T-cell (primary cell): ENCODE results near the gene AURKB. TPM values are rescaled to one million over a fixed set of nuclear protein-coding genes. Genes with fewer than 3 reads are reported as not detected.
"Not testable (repeated sequence)": the region's sequence is repeated elsewhere in the genome, so short reads cannot be mapped to it uniquely, and the experiment has no call there.

Experiments
- ATAC-seq, 4 experiments: fragments of 200-7000 bp in 3 of 4; fragments of 150-1000 bp in 1 of 4; cut with Tn5 transposase; replicated peaks in 1 of 4; 1 replicate in 3 of 4; 2 replicates in 1 of 4; pipeline ENCODE4 v1.10.0; 2021; ENCODE audit warnings: moderate library complexity in 3 of 4, mild to moderate bottlenecking in 2 of 4, moderate number of reproducible peaks in 1 of 4
- CTCF ChIA-PET, 2 donors: fragments of 300-600 bp; sonication (Branson Sonifier 250); formaldehyde crosslinking; loops; one replicate each; lab custom pipeline; 2022; ENCODE audit warnings: antibody characterized with exemption in 2 of 2; lab: Charles Lee
- POLR2A ChIA-PET, 2 donors: fragments of 300-600 bp; sonication (Branson Sonifier 250); formaldehyde crosslinking; loops; one replicate each; lab custom pipeline; 2022; ENCODE audit warnings: antibody characterized with exemption in 2 of 2; lab: Charles Lee
- DNase-seq, 35 experiments: peaks; one replicate each; pipeline versions ENCODE4 v3.0.0 to v3.0.0-alpha.2; 2013 to 2023
- H3K27ac ChIP-seq: one replicate; pipeline ENCODE4 v1.5.1; 2013; ENCODE audit warnings: low read length
- H3K27me3 ChIP-seq, 2 experiments: replicated peaks in 1 of 2; 1 replicate in 1 of 2; 2 replicates in 1 of 2; pipeline versions ENCODE4 v1.6.1 to v1.7.0; 2013; ENCODE audit warnings: low read length in 1 of 2, mixed read lengths in 1 of 2; ENCODE audit not compliant: control insufficient read depth in 2 of 2, insufficient read depth in 2 of 2; ENCODE audit errors: extremely low read depth in 1 of 2
- H3K36me3 ChIP-seq, 2 donors: 1 replicate in 1 of 2; 2 replicates in 1 of 2; pipeline versions ENCODE4 v1.6.1 to v1.7.0; 2013; ENCODE audit warnings: low read length in 1 of 2; ENCODE audit not compliant: control insufficient read depth in 2 of 2, insufficient read depth in 1 of 2; ENCODE audit errors: extremely low read depth in 1 of 2
- H3K4me1 ChIP-seq, 2 experiments: 1 replicate in 1 of 2; 2 replicates in 1 of 2; pipeline versions ENCODE4 v1.6.1 to v1.7.0; 2013; ENCODE audit warnings: low read length in 2 of 2, mixed read lengths in 1 of 2; ENCODE audit not compliant: insufficient read depth in 2 of 2, control insufficient read depth in 1 of 2; ENCODE audit errors: extremely low read depth in 1 of 2
- H3K4me3 ChIP-seq, 2 donors: 1 replicate in 1 of 2; 2 replicates in 1 of 2; pipeline versions ENCODE4 v1.5.1 to v1.7.0; 2013; ENCODE audit warnings: mild to moderate bottlenecking in 2 of 2, low read length in 1 of 2, moderate library complexity in 1 of 2; ENCODE audit not compliant: control insufficient read depth in 1 of 2; ENCODE audit errors: extremely low read depth in 1 of 2
- H3K9me3 ChIP-seq: 2 replicates; pipeline ENCODE4 v1.7.0; 2013
- H3K27ac Mint-ChIP-seq, 2 donors: one replicate each; pipeline ENCODE4 v1.8.0; 2020 to 2021; ENCODE audit warnings: mild to moderate bottlenecking in 2 of 2, mixed read lengths in 2 of 2
- H3K27me3 Mint-ChIP-seq, 2 donors: one replicate each; pipeline ENCODE4 v1.8.0; 2021 to 2022; ENCODE audit warnings: mixed read lengths in 2 of 2
- H3K36me3 Mint-ChIP-seq: one replicate; pipeline ENCODE4 v1.8.0; 2021; ENCODE audit warnings: mixed read lengths
- H3K4me1 Mint-ChIP-seq, 3 donors: one replicate each; pipeline ENCODE4 v1.8.0; 2020 to 2022; ENCODE audit warnings: mixed read lengths in 3 of 3, mild to moderate bottlenecking in 1 of 3
- H3K4me3 Mint-ChIP-seq, 3 donors: one replicate each; pipeline ENCODE4 v1.8.0; 2020 to 2022; ENCODE audit warnings: mild to moderate bottlenecking in 3 of 3, mixed read lengths in 3 of 3, moderate library complexity in 3 of 3
- H3K9me3 Mint-ChIP-seq, 3 donors: one replicate each; pipeline ENCODE4 v1.8.0; 2020 to 2022; ENCODE audit warnings: mixed read lengths in 3 of 3
- WGBS: methylation state at CpG from one replicate; pipeline ENCODE4 v1.1.5; 2013; ENCODE audit warnings: missing lambda C conversion rate; ENCODE audit not compliant: insufficient coverage; 5-methylcytosine and 5-hydroxymethylcytosine counted together
- total RNA-seq, 35 experiments: library from RNA in 6 of 35; stranded (reverse) in 6 of 35; fragments of 120-200 nt in 1 of 35; gene quantifications; one replicate each; pipeline versions ENCODE4 v1.2.1 to v1.2.4 and lab custom pipeline; 2013 to 2026

AURKB gene
- total RNA-seq, 5 donors from 2014 or later (not counting 1 experiment from before 2014, with no cell fraction given): 1.0 to 2.7 (median 1.7) TPM

- no peaks in the 10 kb centered on the region for H3K9me3 Mint-ChIP-seq
- ATAC-seq (no peak), DNase-seq (peak in 1 of 35 experiments; percentile 10)
- H3K27me3 ChIP-seq: no peaks in the 10 kb centered on the region
- POLR2A ChIA-PET: no interaction called here
- CTCF ChIA-PET: no interaction called here
- H3K27ac Mint-ChIP-seq: no peak overlapping the region
- H3K27ac ChIP-seq: no peak overlapping the region
- no peak overlapping the region for H3K4me3 Mint-ChIP-seq
- no peaks in the 10 kb centered on the region for H3K27me3 Mint-ChIP-seq
- H3K4me1 ChIP-seq: peaks cover 9 to 12% of the 10 kb centered on the region in 2 experiments
- peaks cover 18 to 38% of the 10 kb centered on the region in 2 donors for H3K36me3 ChIP-seq
- H3K4me3 ChIP-seq: no peak overlapping the region
- peaks cover 18 to 20% (median 20%) of the 10 kb centered on the region in 3 donors for H3K4me1 Mint-ChIP-seq
- H3K36me3 Mint-ChIP-seq: peaks cover 19% of the 10 kb centered on the region
- H3K9me3 ChIP-seq: no peaks in the 10 kb centered on the region
- WGBS: 84% methylated on average over 6 of the region's 8 CpGs
These were observed 43.4 kb upstream of the AURKB start for GRCh38 chr17:8253801-8254200.

GRCh38 chr17:8251411-8251810 lies 41.0 kb upstream of the AURKB start:
- H3K4me3 ChIP-seq, DNase-seq, H3K9me3 ChIP-seq, H3K27me3 ChIP-seq, H3K27ac Mint-ChIP-seq, H3K4me3 Mint-ChIP-seq, H3K9me3 Mint-ChIP-seq, H3K27me3 Mint-ChIP-seq, ATAC-seq, H3K27ac ChIP-seq: not testable (repeated sequence)
- ChIA-PET CTCF (interaction anchor here in 1 of 2 donors (0.7 kb wide), 1 partner anchor 9 kb away, joined by 3 read pairs; no protein-coding TSS in a partner anchor), POLR2A (interaction anchor here in 1 of 2 donors (0.5 kb wide), 1 partner anchor 42 kb away, joined by 4 read pairs; no protein-coding TSS in a partner anchor)
- peaks cover 16% of the 10 kb centered on the region for H3K36me3 Mint-ChIP-seq
- Histone ChIP-seq H3K36me3 (peaks cover 11 to 23% of the 10 kb centered on the region in 2 donors), H3K4me1 (peaks cover 11 to 24% of the 10 kb centered on the region in 2 experiments)
- peaks cover 25 to 38% (median 26%) of the 10 kb centered on the region in 3 donors for H3K4me1 Mint-ChIP-seq
- WGBS: no CpG with 5 or more reads among the region's 2 CpGs

GRCh38 chr17:8249621-8250500 lies 39.5 kb upstream of the AURKB start:
- ChIA-PET POLR2A (interaction anchor here (0.6 to 2.6 kb wide), 6 partner anchors 24 to 425 kb away, joined by 3 to 14 read pairs (median 4); partner anchors contain the start of genes BORCS6 (in 1 of the 2) and RANGRF (in 1 of the 2)), CTCF (interaction anchor here (0.6 to 3.0 kb wide), 4 partner anchors 13 to 175 kb away, joined by 3 to 17 read pairs (median 3); partner anchors contain the start of gene SLC25A35 (in 1 of the 2))
- Mint-ChIP-seq H3K27me3 (no peaks in the 10 kb centered on the region), H3K27ac (peak overlapping the region; percentile 97 to 98), H3K4me3 (peak overlapping the region; percentile 99 to 100 (median 99)), H3K9me3 (no peaks in the 10 kb centered on the region), H3K36me3 (peaks cover 14% of the 10 kb centered on the region), H3K4me1 (peaks cover 40 to 54% (median 40%) of the 10 kb centered on the region in 3 donors)
- no peaks in the 10 kb centered on the region for H3K9me3 ChIP-seq
- no peak for DNase-seq
- peaks cover 20 to 39% of the 10 kb centered on the region in 2 experiments for H3K4me1 ChIP-seq
- H3K27me3 ChIP-seq: no peaks in the 10 kb centered on the region
- WGBS: 39% methylated on average over 5 of the region's 10 CpGs
- H3K27ac ChIP-seq: peak overlapping the region; percentile 99
- H3K4me3 ChIP-seq: peak overlapping the region; percentile 81 to 91
- ATAC-seq: no peak
- H3K36me3 ChIP-seq: peaks cover 0 to 15% of the 10 kb centered on the region in 2 donors

DNA sequence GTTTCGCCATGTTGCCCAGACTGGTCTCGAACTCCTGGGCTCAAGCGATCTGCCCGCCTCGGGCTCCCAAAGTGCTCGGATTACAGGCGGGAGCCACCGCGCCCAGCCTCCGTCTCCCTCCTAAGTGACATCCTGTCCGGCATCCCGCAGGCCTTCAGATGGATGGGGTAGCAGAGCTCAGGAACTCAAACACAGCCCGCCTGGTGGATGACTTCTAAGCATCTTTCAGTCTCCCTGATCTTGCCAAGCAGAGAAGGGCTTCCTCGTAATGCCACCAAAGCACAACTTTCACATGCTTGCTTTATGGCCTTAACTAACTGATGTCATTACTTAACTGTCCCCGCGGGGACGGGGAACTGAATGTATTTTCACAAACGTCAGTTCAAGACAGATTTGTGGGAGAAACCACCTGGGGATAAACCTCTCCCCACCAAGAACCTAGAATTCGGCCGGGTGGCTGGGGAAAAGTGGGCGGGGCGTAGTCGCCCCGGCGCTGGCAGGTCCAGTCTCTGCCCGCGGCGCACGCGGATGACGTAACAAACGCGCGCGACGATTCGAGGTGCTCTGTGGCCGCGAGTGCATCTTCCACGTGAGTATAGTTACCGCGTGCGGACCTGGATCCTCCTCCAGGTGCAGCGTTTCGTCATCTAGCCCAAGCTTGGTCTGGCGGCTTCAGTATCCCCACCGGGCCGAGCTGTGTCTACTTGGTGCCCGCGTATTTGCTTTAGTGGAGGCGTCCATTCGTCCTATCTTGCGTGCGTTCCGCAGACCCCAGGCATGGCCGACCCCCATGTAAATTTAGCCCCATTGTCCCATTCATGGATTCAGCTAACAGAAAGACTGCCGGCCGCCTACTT lies 38.6 kb upstream of the AURKB start, which contains the start of gene PFAS:
TSS of gene PFAS (plus strand) at position 539 of the 857 bp plus-strand sequence. CDS start 4,649 bp downstream, outside the sequence.
- Mint-ChIP-seq H3K27ac (peak within 1 kb of the TSS; percentile 97 to 98), H3K36me3 (peaks cover 17% of the 10 kb centered on the region), H3K4me1 (peaks cover 48 to 63% (median 48%) of the 10 kb centered on the region in 3 donors), H3K9me3 (no peaks in the 10 kb centered on the region), H3K27me3 (no peaks in the 10 kb centered on the region), H3K4me3 (peak within 1 kb of the TSS; percentile 99 to 100 (median 99))
- H3K9me3 ChIP-seq: no peaks in the 10 kb centered on the region
- no peaks in the 10 kb centered on the region for H3K27me3 ChIP-seq
- WGBS: under 1% methylated on average over 53 of the region's 58 CpGs
- ATAC-seq: peak; percentile 42 to 64 (median 61)
- peaks cover 22 to 46% of the 10 kb centered on the region in 2 experiments for H3K4me1 ChIP-seq
- peak within 1 kb of the TSS; percentile 81 to 91 for H3K4me3 ChIP-seq
- H3K36me3 ChIP-seq: peaks cover 0 to 11% of the 10 kb centered on the region in 2 donors
- CTCF ChIA-PET: interaction anchor here in 1 of 2 donors (0.8 to 3.0 kb wide), 8 partner anchors 22 to 130 kb away, joined by 3 to 17 read pairs (median 4); partner anchors contain the start of genes BORCS6, RANGRF and SLC25A35
- H3K27ac ChIP-seq: peak within 1 kb of the TSS; percentile 99
- DNase-seq: peak; percentile 85 to 98 (median 93)
- POLR2A ChIA-PET: interaction anchor here (0.6 to 2.6 kb wide), 7 partner anchors 23 to 424 kb away, joined by 3 to 14 read pairs (median 4); partner anchors contain the start of genes BORCS6 (in 1 of the 2) and RANGRF (in 1 of the 2)

DNA sequence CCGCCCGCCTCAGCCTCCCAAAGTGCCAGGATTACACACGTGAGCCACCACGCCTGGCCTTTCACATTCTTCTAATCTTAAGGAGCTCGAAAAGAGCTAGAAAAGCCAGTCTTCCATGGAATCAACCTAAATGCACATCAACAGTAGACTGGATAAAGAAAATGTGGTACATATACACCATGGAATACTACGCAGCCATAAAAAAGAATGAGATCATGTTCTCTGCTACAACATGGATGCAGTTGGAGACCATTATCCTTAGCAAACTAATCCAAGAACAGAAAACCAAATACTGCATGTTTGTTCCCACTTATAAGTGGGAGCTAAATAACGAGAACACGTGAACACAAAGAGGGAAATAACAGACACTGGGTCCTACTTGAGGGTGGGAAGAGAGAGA lies 34.4 kb upstream of the AURKB start:
- H3K4me3 Mint-ChIP-seq: peak overlapping the region in 2 of 3 donors; percentile 31 to 100
- CTCF ChIA-PET: interaction anchor here (1.0 to 1.4 kb wide), 2 partner anchors 56 kb away, joined by 3 to 4 read pairs; no protein-coding TSS in a partner anchor
- H3K4me1 ChIP-seq: peaks cover 24 to 58% of the 10 kb centered on the region in 2 experiments
- peak overlapping the region; percentile 29 for H3K27ac ChIP-seq
- no peaks in the 10 kb centered on the region for H3K9me3 Mint-ChIP-seq
- H3K36me3 Mint-ChIP-seq: peaks cover 24% of the 10 kb centered on the region
- H3K4me3 ChIP-seq: no peak overlapping the region
- ATAC-seq (no peak), DNase-seq (no peak)
- WGBS: 100% methylated on average over 1 of the region's 8 CpGs
- peak overlapping the region; percentile 34 to 95 for H3K27ac Mint-ChIP-seq
- H3K36me3 ChIP-seq: peaks cover 2 to 37% of the 10 kb centered on the region in 2 donors
- H3K4me1 Mint-ChIP-seq: peaks cover 54 to 73% (median 57%) of the 10 kb centered on the region in 3 donors
- H3K27me3 Mint-ChIP-seq: no peaks in the 10 kb centered on the region
- H3K9me3 ChIP-seq: no peaks in the 10 kb centered on the region
- POLR2A ChIA-PET: interaction anchor here in 1 of 2 donors (0.6 to 1.0 kb wide), 2 partner anchors 21 to 53 kb away, joined by 4 to 5 read pairs; no protein-coding TSS in a partner anchor
- no peaks in the 10 kb centered on the region for H3K27me3 ChIP-seq
